Measurements from ENCODE around the gene HSF5. TPM values are rescaled to one million over a fixed set of nuclear protein-coding genes. Genes with fewer than 3 reads are reported as not detected.

The HSF5 gene
- total RNA-seq, 2 donors from 2014 or later = 2.0 to 3.9 TPM

GRCh38 chr17:58388302-58389190, 99.7 kb downstream of the HSF5 start:
- H3K36me3 Mint-ChIP-seq = no peaks in the 10 kb centered on the region
- ATAC-seq (no peak), DNase-seq (ENCODE audit: low spot score in 2 of 2) (no peak)
- no peaks in the 10 kb centered on the region for H3K9me3 Mint-ChIP-seq
- H3K27ac Mint-ChIP-seq = peak overlapping the region in 1 of 2 donors; percentile 75

GRCh38 chr17:58387834-58388233, 100.4 kb downstream of the HSF5 start:
- ATAC-seq (peak; percentile 37 to 85), DNase-seq (ENCODE audit: low spot score in 2 of 2) (no peak)
- Mint-ChIP-seq H3K27ac (peak overlapping the region in 1 of 2 donors; percentile 75), H3K9me3 (no peaks in the 10 kb centered on the region), H3K36me3 (no peaks in the 10 kb centered on the region)

GRCh38 chr17:58386708-58387107, 101.5 kb downstream of the HSF5 start:
- H3K36me3 Mint-ChIP-seq = no peaks in the 10 kb centered on the region
- no peak overlapping the region for H3K27ac Mint-ChIP-seq
- ATAC-seq = no peak
- DNase-seq (ENCODE audit: low spot score in 2 of 2) = no peak
- no peaks in the 10 kb centered on the region for H3K9me3 Mint-ChIP-seq

GRCh38 chr17:58385359-58385899, 102.8 kb downstream of the HSF5 start:
- H3K27ac Mint-ChIP-seq = no peak overlapping the region
- DNase-seq (ENCODE audit: low spot score in 2 of 2) (no peak), ATAC-seq (no peak)
- H3K36me3 Mint-ChIP-seq = no peaks in the 10 kb centered on the region
- H3K9me3 Mint-ChIP-seq = no peaks in the 10 kb centered on the region

- Mint-ChIP-seq H3K27ac (no peak overlapping the region), H3K9me3 (no peaks in the 10 kb centered on the region), H3K36me3 (no peaks in the 10 kb centered on the region)
- DNase-seq (ENCODE audit: low spot score in 2 of 2) = no peak
- no peak for ATAC-seq
These were observed 103.3 kb downstream of the HSF5 start for GRCh38 chr17:58384897-58385296.

GRCh38 chr17:58383892-58384462, 104.2 kb downstream of the HSF5 start:
- no peak for ATAC-seq
- Mint-ChIP-seq H3K36me3 (no peaks in the 10 kb centered on the region), H3K9me3 (no peaks in the 10 kb centered on the region), H3K27ac (peak overlapping the region in 1 of 2 donors; percentile 57)
- DNase-seq (ENCODE audit: low spot score in 2 of 2) = no peak

GRCh38 chr17:58382872-58383242, 105.4 kb downstream of the HSF5 start:
- Mint-ChIP-seq H3K36me3 (no peaks in the 10 kb centered on the region), H3K27ac (peak overlapping the region in 1 of 2 donors; percentile 29), H3K9me3 (no peaks in the 10 kb centered on the region)
- no peak for ATAC-seq
- no peak for DNase-seq (ENCODE audit: low spot score in 2 of 2)

GRCh38 chr17:58382108-58382871, 105.9 kb downstream of the HSF5 start:
- no peak for DNase-seq (ENCODE audit: low spot score in 2 of 2)
- H3K27ac Mint-ChIP-seq = peak overlapping the region; percentile 29 to 37

GRCh38 chr17:58381124-58382035, 106.8 kb downstream of the HSF5 start:
- ATAC-seq (no peak), DNase-seq (ENCODE audit: low spot score in 2 of 2) (no peak)
- H3K36me3 Mint-ChIP-seq = no peaks in the 10 kb centered on the region
- H3K27ac Mint-ChIP-seq = peak overlapping the region in 1 of 2 donors; percentile 29
- H3K9me3 Mint-ChIP-seq = no peaks in the 10 kb centered on the region

More at GRCh38 chr17:58382108-58382871, 105.9 kb downstream of the HSF5 start:
- H3K36me3 Mint-ChIP-seq = no peaks in the 10 kb centered on the region
- ATAC-seq = peak; percentile 82 to 89
- H3K9me3 Mint-ChIP-seq = no peaks in the 10 kb centered on the region

GRCh38 chr17:58380207-58381123, 107.7 kb downstream of the HSF5 start:
- ATAC-seq = no peak
- no peak for DNase-seq (ENCODE audit: low spot score in 2 of 2)
- Mint-ChIP-seq H3K36me3 (no peaks in the 10 kb centered on the region), H3K27ac (no peak overlapping the region), H3K9me3 (no peaks in the 10 kb centered on the region)

GRCh38 chr17:58379511-58379824, 108.7 kb downstream of the HSF5 start:
- peak overlapping the region in 1 of 2 donors; percentile 32 for H3K27ac Mint-ChIP-seq
- ATAC-seq = peak in 1 of 2 donors; percentile 6

GRCh38 chr17:58378733-58379510, 109.3 kb downstream of the HSF5 start:
- ATAC-seq (peak in 1 of 2 donors; percentile 46), DNase-seq (ENCODE audit: low spot score in 2 of 2) (no peak)
- Mint-ChIP-seq H3K27ac (peak overlapping the region in 1 of 2 donors; percentile 32), H3K36me3 (no peaks in the 10 kb centered on the region), H3K9me3 (no peaks in the 10 kb centered on the region)

More at GRCh38 chr17:58379511-58379824, 108.7 kb downstream of the HSF5 start:
- no peaks in the 10 kb centered on the region for H3K36me3 Mint-ChIP-seq
- no peaks in the 10 kb centered on the region for H3K9me3 Mint-ChIP-seq
- DNase-seq (ENCODE audit: low spot score in 2 of 2) = no peak

GRCh38 chr17:58377661-58378060, 110.5 kb downstream of the HSF5 start:
- ATAC-seq (no peak), DNase-seq (ENCODE audit: low spot score in 2 of 2) (no peak)
- Mint-ChIP-seq H3K9me3 (no peaks in the 10 kb centered on the region), H3K27ac (no peak overlapping the region), H3K36me3 (no peaks in the 10 kb centered on the region)

GRCh38 chr17:58377093-58377601, 111.1 kb downstream of the HSF5 start:
- no peak overlapping the region for H3K27ac Mint-ChIP-seq
- ATAC-seq = no peak
- no peaks in the 10 kb centered on the region for H3K36me3 Mint-ChIP-seq
- no peaks in the 10 kb centered on the region for H3K9me3 Mint-ChIP-seq
- no peak for DNase-seq (ENCODE audit: low spot score in 2 of 2)
